ENCODE measurements around the gene PPARGC1A. TPM values are rescaled to one million over a fixed set of nuclear protein-coding genes. Genes with fewer than 3 reads are reported as not detected.

The PPARGC1A gene
- total and polyA plus RNA-seq, 2 donors (not counting 3 experiments of a cell fraction or from before 2014, with no cell fraction given) = not detected

- dilution Hi-C loops (cut with MboI; ENCODE audit: extremely low pct_ligation_motif_present, low sequenced_read_pairs) (no loop called here), intact Hi-C loops (cut with micrococcal nuclease) (no loop called here)
- Histone ChIP-seq H3K9me1 (replicated peaks; ENCODE audit: control insufficient read depth, extremely low read depth, insufficient read depth, low read length) (no peaks in the 10 kb centered on the region), H4K20me1 (replicated peaks; ENCODE audit: control insufficient read depth, extremely low read depth, insufficient read depth, low read length) (no peaks in the 10 kb centered on the region), H3K9me3 (replicated peaks; ENCODE audit: control insufficient read depth, insufficient read depth, low read length) (peaks cover 6% of the 10 kb centered on the region), H3K79me2 (ENCODE audit: control insufficient read depth, insufficient read depth, low read length) (no peaks in the 10 kb centered on the region), H3K4me1 (ENCODE audit: control insufficient read depth, extremely low read depth, insufficient read depth, low read length) (no peaks in the 10 kb centered on the region), H3K27ac (ENCODE audit: insufficient read depth, low read depth, low read length) (no peak overlapping the region), H3K9ac (replicated peaks; ENCODE audit: extremely low read depth, insufficient read depth, low read length) (no peak overlapping the region), H3K36me3 (ENCODE audit: control insufficient read depth in 2 of 2, extremely low read depth in 1 of 2, insufficient read depth in 2 of 2, low read length in 2 of 2) (no peaks in the 10 kb centered on the region), H3K4me3 (replicated peaks in 1 of 3; ENCODE audit: insufficient read depth in 1 of 3, low read depth in 1 of 3, low read length in 3 of 3) (no peak overlapping the region), H3K27me3 (ENCODE audit: control insufficient read depth in 2 of 2, insufficient read depth in 2 of 2, low read length in 2 of 2) (no peaks in the 10 kb centered on the region), H3K4me2 (ENCODE audit: insufficient read depth, low read length) (no peak overlapping the region), H2AFZ (ENCODE audit: low read depth, low read length) (no peak overlapping the region)
- no TSS peak for BruUV-seq (replicated peaks)
- TF ChIP-seq MAX (IDR thresholded peaks at IDR 0.05; ENCODE audit: insufficient read depth, insufficient read length) (no peak), MYC (IDR thresholded peaks at IDR 0.05; ENCODE audit: low read depth, low read length) (no peak), POLR2A (IDR thresholded peaks at IDR 0.05; ENCODE audit: low read depth, low read length) (no peak), JUN (IDR thresholded peaks at IDR 0.05; ENCODE audit: borderline replicate concordance, insufficient read depth, insufficient read length, low read depth) (no peak), POLR2AphosphoS5 (IDR thresholded peaks at IDR 0.05; ENCODE audit: insufficient read depth, low read depth, low read length) (no peak), GATA2 (IDR thresholded peaks at IDR 0.05; ENCODE audit: insufficient read depth, insufficient read length, low read depth, low read length) (no peak), FOS (IDR thresholded peaks at IDR 0.05; ENCODE audit: borderline replicate concordance, insufficient read depth, low read length) (no peak), EZH2 (IDR thresholded peaks at IDR 0.05; ENCODE audit: borderline replicate concordance, low read depth, low read length, severe bottlenecking) (no peak)
- TF ChIP-seq, protein P1, sequence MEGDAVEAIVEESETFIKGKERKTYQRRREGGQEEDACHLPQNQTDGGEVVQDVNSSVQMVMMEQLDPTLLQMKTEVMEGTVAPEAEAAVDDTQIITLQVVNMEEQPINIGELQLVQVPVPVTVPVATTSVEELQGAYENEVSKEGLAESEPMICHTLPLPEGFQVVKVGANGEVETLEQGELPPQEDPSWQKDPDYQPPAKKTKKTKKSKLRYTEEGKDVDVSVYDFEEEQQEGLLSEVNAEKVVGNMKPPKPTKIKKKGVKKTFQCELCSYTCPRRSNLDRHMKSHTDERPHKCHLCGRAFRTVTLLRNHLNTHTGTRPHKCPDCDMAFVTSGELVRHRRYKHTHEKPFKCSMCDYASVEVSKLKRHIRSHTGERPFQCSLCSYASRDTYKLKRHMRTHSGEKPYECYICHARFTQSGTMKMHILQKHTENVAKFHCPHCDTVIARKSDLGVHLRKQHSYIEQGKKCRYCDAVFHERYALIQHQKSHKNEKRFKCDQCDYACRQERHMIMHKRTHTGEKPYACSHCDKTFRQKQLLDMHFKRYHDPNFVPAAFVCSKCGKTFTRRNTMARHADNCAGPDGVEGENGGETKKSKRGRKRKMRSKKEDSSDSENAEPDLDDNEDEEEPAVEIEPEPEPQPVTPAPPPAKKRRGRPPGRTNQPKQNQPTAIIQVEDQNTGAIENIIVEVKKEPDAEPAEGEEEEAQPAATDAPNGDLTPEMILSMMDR (IDR thresholded peaks at IDR 0.05; ENCODE audit: extremely low read depth in 1 of 2, insufficient read depth in 1 of 2, low read depth in 1 of 2, low read length in 2 of 2) = no peak
- no peak for FAIRE-seq
- ChIA-PET POLR2A (no interaction called here), CTCF (no interaction called here)
- no peak for DNase-seq (ENCODE audit: low read depth, low spot score)
Observed at GRCh38 chr4:23819041-23819511, 70.8 kb downstream of the PPARGC1A start.
